NCI-H526 (cell line): ENCODE measurements around the gene QSOX1.

Experiments
- DNase-seq, 2 experiments: peaks; one replicate each; lab custom pipeline; 2025; lab: John Stamatoyannopoulos, UW

The QSOX1 gene

DNA sequence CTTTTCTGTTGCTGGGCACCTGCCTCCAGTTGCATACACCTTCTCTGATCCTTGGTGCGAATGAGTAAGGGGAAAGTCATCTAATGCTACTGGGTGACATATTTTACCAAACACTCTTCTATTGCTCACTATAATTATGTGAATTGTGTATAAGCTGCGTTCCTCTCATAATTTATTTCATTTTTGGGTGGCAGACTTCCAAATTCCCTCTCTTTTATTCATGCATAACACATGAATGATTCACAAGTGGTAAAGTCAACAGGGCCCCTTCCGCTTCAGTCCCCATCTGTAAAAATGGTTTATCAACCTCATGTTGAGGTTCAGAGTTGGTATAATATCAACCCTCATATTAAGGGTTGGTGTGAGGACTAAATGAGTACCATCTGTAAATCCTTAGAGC, 3.2 kb upstream of the QSOX1 start:
- no peak for DNase-seq

DNA sequence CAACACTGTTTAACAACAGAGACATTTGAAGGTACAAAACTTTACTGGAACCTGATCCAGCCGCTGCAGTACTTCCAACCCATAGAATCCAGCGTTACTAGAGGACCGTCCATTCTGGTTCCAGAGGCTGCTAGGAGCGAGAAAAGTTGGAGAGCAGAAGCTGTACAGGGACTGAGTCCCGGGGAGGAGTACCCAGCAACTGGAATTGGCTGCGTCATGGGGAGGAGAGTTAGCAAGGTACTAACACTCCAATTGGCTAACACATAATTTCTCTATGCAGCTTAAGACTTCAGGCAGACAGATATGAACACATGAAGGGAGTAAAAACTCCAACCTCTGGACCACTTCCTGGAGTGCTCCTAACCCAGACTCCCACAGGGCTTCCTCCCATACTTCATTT, 2.1 kb upstream of the QSOX1 start:
- no peak for DNase-seq

DNA sequence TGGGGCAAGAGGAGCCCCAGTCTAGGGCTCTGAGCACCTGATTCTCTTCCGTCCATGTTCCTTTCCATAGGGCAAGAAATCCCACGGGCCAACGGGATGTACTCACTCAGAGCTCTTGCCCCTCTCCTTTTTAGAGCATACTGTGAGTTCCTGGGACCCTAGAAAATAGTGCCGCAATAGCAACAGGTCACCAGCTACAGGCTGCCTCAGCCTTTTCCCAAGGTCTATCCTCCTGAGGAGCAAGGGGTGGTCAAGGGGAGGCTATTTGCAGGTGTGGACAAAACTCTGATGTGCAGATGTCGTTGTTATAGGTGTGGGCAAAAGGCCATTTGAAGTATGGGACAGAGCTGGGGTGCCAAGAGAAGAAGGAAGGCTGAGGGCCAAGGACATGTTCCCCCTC, 1.6 kb upstream of the QSOX1 start:
- DNase-seq = no peak

DNA sequence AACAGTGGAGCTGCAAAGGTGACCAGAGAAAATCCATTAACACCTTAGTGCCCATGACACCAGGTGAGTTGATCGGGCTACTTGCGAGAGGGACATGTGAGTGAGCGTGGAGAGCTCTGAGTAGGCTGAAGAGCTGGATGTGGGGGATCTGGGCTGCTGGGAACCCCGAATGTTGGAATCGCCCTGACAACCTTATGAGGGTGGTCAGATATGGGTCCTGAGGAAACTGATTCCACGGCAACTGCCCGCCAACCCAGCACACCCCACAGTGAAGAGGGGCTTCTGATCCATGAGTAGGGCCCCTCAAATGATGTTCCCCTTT, 705 bp upstream of the QSOX1 start:
- DNase-seq = peak; percentile 51 to 69

DNA sequence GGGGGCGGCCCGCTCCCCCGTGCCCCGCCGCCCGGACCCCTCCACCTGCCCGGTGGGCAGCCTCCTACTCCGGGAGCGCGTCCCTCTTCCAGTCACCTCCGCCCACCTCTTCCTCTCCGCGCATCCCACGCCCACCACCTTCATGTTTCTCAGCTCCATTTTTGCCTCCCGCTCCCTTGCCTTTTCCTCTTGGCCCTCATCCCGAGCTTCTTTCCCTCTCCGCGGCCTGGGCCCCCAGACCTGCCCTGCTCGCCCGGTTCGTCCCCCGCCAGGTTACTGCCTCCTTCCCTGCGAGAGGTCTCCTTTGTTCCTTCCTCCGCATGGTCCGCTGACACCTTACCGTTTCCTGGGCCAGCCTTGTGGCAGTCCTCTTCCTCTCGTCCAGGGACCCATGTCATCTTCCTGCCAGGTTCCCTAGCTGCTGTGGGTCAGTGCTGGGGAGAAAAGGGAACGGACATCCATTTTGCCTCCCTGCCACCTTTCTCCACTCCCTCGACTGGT, 563 bp downstream of the QSOX1 start:
- DNase-seq = peak; percentile 65 to 91

DNA sequence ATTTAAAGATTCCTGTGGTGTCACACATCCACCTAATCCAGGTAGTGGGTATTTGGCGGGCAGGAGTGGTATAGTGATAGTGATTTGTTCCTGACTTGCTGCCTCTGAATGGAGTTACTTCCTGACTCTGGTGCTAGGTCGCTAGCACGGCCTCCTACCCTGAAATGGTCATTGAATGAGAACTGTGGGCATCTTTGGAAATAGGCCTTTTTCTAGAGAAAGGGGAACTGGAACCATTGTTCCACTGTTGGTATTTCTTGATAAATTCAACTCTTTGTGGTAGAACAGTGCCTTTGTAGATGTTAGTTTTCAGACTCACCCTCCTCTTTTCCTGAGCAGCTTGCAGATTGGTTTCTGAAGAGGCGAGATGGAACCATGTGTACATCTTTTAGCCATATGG, 1.5 kb downstream of the QSOX1 start:
- no peak for DNase-seq

DNA sequence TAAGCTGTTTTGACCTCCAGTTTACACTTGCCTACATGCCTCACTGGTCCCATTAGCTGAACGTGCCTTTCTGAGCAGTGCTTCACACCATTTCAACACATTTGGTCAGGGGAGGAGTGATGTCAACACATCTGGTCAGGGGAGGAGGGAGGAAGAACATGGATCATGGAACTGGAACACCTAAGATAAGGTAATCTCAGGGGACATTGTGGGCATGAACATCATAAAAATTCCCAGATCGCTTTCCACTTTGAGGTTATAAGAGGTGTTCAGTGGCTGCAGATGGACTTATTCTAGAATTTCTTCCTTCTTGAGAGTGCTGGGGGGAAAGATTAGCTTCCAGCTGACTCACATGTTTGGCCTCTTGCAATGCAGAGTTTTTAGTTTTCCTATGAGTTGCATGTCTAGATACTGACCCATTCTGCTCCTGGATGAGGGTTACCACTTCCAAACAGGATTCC, 2.0 kb downstream of the QSOX1 start:
- DNase-seq = no peak

DNA sequence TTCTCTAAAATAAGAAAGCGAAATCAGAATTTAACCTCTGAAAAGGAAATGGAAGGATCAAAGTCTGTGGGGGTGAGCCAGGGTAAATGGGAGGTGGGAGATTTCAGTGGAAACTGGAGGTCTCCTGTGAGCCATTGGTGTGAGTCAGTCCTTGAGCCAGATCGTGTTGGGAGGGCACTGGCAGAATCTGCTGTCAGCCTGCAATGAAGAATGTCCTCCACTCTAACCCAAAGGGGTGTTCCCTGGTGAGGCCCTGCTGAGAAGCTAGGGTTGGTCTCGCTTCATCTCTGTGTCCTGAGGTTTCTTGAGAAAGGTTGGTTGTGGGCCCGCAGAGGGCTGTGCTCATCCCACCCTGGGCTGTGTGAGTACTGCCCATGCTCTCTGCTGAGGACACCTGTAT, 2.4 kb downstream of the QSOX1 start:
- DNase-seq = no peak

DNA sequence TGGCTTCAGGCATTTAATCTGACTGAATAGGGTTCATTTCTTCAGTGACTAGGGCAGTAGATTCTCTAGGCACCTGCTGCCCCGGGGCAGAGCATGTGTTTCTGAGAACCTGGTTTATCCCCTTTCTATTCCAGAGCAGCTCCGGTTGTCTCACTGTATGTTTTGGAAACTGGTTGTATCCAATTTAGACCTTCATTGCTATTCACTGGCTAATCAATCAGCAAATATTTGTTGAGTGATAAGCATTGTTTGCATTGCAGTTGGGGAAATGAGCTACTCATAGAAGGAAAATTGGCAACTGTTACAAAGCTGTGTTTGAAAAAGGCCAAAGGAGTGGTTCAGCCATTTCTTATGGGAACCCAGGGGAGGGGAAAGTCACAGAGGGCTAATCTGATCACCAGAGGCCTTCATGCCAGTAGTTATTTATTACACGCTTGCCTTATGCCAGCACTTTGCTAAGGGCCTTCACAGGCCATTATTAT, 2.9 kb downstream of the QSOX1 start:
- peak; percentile 48 to 69 for DNase-seq

DNA sequence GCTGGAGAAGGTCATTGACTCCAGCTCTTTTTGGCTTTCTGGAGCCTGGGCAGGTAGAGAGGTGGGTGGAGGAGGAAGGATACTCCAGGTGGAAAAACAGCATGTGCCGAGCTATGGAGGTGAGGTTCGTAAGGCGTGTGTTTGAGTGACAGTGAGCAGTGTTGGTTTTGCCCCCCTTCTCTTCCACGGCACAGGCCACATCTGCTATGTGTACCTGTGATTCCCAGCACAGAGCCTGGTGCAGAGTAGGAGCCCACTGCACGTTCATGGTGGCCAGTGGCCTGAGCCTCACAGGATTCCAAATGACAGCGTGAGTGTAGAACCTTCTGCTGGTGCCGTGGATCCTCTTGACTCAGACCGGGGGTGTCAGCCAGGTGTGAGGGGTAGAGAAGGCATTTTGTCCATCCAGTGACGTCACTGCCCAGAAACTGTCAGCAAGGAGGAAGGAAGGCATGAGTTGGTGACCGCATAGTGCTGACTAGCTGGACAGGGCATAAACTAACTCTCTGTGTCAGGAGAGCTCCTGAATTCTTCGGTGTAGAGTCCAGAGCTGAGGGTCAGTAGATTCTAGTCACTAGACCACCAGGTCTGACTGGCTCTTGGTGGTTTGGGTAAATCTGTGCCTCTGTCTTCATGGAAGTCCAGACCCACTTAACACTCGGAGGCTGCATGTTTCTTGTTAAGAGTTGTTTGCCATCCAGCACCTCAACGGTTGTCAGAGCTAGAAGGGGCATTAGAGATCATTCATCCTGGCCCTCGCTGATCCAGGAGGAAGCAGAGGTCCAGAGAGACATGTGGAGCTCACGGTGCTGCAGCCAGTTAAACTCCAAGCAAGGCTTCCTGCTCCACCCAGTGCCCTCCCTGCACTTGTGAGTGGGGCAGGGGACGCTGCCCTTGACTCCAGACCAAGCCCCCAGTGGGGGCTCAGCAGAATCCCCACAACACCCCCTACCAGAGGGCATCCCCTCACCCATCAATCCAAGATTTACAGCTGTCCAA, 3.8 kb downstream of the QSOX1 start:
- DNase-seq = no peak

DNA sequence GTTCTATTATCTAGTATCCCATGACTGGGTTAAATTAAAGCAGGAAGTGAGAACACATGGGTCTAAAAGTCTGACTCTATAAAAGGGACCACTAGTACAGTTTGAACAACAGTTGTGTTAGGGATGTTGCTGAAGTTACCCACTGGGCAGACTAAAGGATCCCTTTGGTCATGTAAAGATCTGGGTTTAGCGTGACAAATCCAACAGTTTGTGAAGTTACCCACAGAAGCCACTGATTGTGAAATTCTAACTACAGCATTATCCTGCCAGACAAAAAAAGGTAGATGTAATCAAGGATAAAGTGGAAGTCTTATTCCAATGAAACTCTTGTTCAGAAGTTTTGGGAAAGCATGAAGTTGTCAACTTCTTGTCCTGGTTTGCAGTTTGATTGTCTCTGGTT, 5.7 kb downstream of the QSOX1 start:
- DNase-seq = no peak

DNA sequence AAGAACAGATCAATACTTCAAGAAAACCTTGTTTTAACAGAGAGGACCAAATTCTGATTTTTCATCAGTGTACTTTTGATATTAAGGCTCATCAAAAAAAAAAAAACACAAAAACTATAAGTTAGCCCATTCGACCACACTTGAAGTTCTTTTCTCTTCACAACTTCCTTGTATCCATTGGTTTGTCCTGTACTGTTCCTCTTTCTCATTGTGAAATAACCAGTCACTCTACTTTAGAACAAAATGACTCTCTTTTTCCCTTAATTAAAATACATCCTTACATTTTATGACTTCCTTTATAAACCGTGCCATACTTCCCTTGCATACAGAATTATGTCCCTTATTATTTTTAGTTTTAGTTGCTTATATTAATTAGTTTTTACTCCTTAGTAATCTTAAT, 8.4 kb downstream of the QSOX1 start:
- DNase-seq = no peak

DNA sequence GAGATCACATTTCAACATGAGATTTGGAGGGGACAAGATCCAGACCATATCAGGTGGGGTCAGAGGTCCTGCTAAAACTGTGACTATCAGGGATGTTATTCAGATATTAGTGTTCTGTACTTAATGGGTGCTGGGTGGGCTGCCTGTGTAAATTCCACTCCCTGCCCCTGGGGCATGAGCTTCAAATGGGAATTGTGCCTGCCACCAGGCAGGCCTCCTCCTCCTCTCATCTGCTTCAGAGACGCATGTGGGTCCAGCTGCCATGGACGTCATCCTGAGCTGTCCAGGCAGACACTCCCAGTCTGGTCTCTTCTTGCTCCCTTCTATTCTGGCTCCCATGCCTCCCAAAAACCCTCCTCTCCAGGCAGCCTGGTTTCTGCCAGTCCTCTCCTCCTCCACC, 10.4 kb downstream of the QSOX1 start:
- DNase-seq = no peak

DNA sequence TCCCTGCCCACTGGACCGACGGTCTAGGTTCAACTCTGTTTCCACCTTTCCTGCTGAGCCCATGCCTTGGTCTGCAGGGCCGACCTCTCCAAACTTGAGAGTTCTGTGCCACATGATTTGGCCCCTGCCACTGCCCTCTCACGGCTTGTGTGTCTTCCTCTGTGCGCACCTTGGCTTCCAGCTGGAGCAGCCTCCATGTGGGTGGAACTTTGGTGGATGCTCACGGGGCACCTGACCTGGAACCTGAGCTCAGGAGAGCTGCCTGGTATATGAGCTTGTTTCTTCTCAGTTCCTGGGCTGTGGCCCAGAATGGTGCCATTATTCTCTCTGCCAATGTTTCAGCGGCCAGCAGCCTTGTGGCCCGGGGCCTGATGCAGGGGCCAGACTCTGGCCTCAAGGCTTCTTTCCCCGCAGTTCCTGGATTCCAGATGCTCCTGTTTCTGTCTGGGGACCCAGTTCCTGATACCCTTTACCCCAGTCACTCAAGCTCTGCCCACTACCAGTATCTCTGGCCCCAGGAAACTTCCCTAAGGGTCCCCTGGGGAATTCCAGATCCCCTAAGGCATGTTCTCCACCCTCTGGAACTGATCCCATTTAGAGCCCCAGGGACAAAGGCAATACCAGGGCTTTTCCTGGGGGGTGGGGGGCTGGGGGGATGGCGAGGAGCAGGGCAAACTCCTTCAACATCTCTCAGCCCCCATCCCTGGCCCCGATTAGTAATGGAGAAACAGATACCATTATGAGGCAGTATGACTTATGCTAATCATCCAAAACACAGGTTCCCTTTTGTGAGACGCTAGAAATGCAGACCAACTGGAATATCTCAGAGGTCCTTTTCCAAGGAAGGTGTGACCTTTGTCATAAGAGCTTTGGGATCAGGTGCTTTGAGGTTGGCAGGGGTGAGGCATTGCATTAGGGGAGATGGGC, 11.1 kb downstream of the QSOX1 start:
- DNase-seq = no peak

DNA sequence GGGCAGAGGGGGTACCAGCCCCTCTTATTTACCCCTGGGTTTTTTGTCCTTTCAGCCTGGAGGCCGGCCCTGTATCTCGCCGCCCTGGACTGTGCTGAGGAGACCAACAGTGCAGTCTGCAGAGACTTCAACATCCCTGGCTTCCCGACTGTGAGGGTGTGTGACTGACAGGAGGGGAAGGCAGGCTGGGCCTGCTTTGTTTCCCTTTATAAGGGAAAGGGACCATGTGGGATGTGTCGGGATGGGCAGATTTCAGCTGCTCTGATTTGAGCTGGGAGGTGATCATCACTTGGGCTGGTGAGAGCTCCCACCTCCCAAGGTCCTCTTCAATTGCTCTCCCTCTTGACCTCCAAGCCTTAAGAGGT, 11.7 kb downstream of the QSOX1 start:
- no peak for DNase-seq

DNA sequence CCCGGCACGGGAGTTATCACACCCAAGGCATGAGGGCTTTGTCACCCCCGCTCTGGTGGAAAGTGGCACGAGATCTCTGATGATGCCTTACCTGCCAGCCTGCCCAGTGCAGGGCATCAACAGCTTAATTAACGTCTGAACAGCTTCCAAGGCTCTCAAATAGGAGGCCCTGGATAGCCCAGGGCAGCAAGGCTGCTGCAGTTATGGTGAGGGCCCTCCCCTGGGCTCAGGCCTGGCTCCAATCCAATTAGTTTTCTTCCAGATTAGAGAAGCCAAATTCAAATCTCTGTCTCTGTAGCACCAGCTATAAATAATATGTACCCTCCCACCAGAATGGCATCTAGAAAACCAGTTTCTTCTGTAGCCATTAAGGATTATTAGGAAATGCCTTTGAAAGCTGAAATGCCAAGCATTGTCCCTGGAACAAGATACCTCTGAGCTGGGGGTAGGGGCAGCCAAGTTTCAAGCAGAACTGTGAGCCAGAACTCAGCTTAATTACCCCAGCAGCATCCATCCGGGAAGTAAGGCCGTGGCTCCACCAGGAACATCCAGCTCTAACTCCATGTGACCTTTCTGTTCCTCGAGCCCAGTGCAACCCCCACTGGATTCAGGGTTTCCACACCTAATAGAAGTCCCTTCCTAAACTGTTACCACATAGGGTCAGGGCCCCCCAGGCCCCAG, 12.5 kb downstream of the QSOX1 start:
- DNase-seq = no peak

DNA sequence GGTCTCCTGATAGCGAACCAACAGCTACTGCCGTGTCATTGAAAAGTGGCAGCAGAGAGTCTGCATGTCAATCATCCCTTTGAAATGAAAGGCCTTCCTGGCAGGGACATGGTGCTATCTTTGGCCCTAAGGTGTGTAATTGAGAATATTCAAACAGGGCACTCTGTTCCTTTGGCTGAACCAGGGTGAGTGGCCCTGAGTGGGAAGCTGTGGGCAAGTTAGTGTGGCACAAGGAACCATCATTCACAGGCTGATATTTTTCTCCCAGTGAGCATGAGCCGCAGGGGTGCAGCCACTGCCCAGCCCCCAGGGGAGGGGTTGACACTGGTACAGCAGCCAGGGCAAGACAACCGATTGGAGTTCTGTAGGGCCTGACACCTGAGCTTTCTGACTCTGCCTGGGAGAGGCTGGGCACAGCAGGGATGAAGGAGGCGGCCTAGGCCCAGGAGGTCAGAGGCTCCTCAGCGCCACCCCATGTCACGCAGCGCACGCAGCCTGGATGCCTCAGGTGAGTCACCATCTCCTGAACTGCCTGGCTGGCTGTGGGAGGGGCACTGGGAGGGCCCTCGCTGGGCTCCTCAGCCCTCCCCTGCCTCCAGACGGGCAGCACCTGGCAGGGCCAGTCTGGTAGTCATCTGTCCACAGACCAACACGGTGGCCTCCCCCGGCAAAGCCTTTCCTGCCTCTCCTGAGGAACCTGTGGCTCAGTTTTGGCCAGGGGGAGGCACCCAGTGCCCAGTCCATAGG, 13.2 kb downstream of the QSOX1 start:
- peak in 1 of 2 experiments; percentile 34 for DNase-seq

DNA sequence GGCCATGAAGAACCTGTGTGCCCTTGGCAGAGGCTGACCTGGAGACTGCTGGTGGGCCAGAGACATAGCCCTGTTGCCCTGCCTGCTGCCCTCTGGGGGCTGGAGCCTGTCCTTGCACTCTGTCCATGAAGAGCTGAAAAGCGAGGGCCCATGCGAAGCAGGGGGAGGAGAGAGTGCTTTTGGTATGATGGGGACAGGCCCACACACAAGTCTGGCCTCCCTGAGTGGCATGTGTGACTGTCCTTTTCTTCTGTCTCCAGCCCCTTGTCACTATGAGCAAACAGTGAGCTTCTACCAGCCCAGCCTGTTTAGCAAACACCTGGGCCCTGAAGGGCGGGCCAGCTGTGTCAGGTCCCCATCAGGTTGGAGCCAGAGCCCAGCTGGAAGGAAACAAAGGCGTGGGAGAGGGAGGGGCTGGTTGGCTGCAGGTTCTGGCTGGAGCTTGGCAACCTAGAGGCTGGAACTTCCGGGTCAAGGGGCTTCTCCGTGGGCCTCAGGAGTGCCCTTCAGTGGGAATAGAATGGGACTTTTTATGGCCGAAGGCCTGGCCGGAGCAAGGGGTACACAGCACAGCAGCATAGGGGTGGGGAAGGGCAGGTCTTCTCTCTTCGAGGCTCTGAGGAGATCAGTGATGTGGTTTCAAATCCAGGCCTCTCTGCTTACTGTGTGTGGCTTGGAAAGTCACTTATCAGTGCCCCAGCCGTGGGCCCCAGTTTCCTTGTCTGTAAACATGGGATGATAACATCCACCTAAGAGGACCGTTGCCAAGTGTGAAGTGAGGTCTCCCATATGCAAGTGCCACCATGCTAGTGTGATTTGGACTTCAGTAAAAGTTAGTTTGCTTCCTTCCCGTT, 14.3 kb downstream of the QSOX1 start:
- DNase-seq = peak; percentile 34 to 85

DNA sequence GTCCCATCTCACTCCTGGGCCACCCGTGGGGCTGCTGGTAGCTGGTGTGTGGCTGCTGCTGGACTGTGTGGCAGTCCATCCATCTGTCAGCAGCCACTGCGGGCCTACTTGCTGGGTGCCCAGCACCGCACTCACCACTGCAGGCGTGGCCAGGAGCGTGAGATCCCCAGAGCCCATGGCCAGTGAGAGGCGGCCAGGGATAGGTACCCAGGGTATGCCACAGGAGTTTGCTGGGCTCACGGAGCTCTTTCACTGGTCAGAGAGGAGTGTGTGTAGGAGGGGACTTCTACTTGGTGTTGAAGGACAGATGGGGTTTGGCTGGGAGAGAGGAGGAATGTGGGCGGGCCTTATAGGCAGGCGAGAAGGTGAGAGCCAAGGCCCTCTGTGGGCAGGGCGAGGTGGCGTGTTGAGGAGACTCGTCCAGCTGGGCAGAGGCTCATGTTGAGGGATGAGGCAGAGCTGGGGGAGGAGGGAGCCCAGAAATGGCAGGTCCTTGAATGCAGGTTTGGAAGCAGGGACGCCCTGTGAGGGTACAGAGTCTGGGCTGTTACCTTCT, 15.0 kb downstream of the QSOX1 start:
- no peak for DNase-seq

DNA sequence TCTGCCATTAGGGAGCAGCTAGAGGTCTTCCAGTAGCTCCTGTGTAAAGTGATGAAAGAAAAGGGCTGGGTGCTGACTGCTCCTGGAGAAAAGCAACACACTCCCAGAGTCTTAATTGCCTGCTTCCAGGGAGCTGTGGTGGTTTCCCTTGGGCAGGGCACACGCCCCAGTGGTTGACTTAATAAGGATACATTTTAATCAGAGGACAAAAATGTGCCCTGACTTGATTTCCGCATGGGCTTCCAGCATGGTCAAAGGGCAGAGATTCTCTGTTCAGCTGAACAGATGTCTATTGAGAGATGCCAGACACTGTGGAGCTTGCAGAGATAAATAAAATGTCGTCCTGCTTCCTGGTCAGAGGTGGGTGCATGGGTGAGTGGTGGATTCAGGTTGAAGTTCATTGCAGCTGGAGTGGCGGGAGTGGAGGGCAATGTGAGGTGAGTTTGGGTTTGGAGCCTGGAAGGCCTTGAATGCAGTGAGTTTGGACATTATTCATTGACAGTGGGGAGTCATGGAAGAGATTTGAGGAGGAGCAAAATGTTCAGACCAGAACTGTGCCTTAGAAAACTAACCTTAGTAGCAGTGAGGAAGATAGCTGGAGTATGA, 16.0 kb downstream of the QSOX1 start:
- no peak for DNase-seq
